ENCODE data around the gene MAST4. TPM values are rescaled to one million over a fixed set of nuclear protein-coding genes. Genes with fewer than 3 reads are reported as not detected.

MAST4 gene
- total RNA-seq, 1 experiment from 2014 or later: 10.9 TPM

DNA sequence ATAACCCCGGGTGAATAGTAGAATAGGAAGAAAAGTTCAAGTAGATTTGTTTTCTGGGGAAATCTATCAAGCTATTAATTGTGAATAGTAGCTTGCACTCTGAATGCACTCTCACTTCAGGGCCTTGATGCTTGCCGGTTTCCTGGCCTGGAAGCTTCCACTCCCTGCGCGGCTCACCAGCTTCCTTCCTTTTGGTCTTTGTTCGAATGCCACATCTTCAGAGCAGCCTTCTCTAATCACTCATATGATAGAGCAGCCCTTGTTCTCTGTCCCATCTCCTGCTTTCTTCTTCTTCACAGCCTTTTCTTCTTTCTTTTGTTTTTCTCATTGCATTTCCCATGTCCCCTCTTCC, 146.7 kb downstream of the MAST4 start:
- DNase-seq: no peak
- no peaks in the 10 kb centered on the region for H3K36me3 Mint-ChIP-seq (ENCODE audit: insufficient read depth, unreplicated experiment)
- peaks cover 91% of the 10 kb centered on the region for H3K27me3 Mint-ChIP-seq (ENCODE audit: unreplicated experiment)
- intact Hi-C loops (cut with micrococcal nuclease; ENCODE audit: unreplicated experiment): loop anchor here (5.0 kb wide), 1 partner anchor 436 kb away; no protein-coding TSS in a partner anchor
- peaks cover 13% of the 10 kb centered on the region for H3K4me1 Mint-ChIP-seq (ENCODE audit: low read depth, unreplicated experiment)
- TF ChIP-seq, protein P1, sequence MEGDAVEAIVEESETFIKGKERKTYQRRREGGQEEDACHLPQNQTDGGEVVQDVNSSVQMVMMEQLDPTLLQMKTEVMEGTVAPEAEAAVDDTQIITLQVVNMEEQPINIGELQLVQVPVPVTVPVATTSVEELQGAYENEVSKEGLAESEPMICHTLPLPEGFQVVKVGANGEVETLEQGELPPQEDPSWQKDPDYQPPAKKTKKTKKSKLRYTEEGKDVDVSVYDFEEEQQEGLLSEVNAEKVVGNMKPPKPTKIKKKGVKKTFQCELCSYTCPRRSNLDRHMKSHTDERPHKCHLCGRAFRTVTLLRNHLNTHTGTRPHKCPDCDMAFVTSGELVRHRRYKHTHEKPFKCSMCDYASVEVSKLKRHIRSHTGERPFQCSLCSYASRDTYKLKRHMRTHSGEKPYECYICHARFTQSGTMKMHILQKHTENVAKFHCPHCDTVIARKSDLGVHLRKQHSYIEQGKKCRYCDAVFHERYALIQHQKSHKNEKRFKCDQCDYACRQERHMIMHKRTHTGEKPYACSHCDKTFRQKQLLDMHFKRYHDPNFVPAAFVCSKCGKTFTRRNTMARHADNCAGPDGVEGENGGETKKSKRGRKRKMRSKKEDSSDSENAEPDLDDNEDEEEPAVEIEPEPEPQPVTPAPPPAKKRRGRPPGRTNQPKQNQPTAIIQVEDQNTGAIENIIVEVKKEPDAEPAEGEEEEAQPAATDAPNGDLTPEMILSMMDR (IDR thresholded peaks at IDR 0.05; ENCODE audit: unreplicated experiment): no peak
- BruUV-seq (replicated peaks): no TSS peak
- H3K4me3 Mint-ChIP-seq (ENCODE audit: low read depth, unreplicated experiment): no peak overlapping the region
- CTCF ChIA-PET: interaction anchor here (1.2 to 2.9 kb wide), 3 partner anchors 14 to 436 kb away, joined by 4 to 9 read pairs (median 7); no protein-coding TSS in a partner anchor
- no peaks in the 10 kb centered on the region for H3K9me3 Mint-ChIP-seq (ENCODE audit: low read depth, unreplicated experiment)
- no peak overlapping the region for H3K27ac Mint-ChIP-seq (ENCODE audit: unreplicated experiment)

DNA sequence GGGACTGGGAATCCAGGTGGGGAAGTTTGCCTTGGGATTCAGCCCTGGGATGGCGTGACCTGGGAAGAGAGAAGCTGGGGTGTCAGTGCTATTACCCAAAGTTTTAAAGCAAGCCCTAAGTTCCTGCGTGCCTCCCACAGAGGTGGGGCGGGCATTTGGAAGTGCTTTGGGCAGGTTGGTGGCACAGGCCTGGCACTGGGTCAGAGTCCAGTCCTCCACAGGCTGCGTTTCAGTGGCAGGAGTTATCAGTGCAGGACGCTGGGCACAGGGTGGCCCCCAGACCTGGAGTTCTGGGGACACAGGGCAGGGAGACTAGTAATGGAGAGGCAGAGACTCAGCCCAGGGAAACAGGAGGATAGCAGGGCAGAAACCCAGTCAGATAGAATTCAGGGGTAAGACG, 147.2 kb downstream of the MAST4 start:
- Mint-ChIP-seq H3K4me3 (ENCODE audit: low read depth, unreplicated experiment) (no peak overlapping the region), H3K27me3 (ENCODE audit: unreplicated experiment) (peaks cover 91% of the 10 kb centered on the region)

DNA sequence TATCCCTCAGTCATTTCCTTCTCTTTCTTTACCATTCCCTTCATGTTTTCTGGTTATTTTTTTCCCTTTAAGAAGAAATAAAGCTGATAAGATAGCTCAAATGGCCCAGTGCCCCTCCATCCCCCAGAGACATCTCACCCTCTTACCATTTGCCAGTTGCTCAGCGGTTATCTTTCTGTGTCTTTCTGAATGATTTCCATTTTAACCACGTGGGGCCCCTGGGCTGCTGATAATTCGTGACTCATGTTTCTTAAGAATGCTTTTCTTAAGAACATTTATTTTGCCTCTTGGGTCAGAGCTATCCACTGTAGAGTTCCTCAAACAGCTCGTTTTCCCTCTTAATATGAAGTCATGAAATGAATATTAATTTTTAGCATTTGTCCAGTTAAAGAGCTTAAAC, 147.8 kb downstream of the MAST4 start:
- Mint-ChIP-seq H3K9me3 (ENCODE audit: low read depth, unreplicated experiment) (no peaks in the 10 kb centered on the region), H3K27me3 (ENCODE audit: unreplicated experiment) (peaks cover 91% of the 10 kb centered on the region), H3K4me3 (ENCODE audit: low read depth, unreplicated experiment) (no peak overlapping the region), H3K4me1 (ENCODE audit: low read depth, unreplicated experiment) (peaks cover 13% of the 10 kb centered on the region), H3K36me3 (ENCODE audit: insufficient read depth, unreplicated experiment) (no peaks in the 10 kb centered on the region), H3K27ac (ENCODE audit: unreplicated experiment) (no peak overlapping the region)
- CTCF ChIA-PET: no interaction called here
- TF ChIP-seq, protein P1 (IDR thresholded peaks at IDR 0.05; ENCODE audit: unreplicated experiment): no peak
- no peak for DNase-seq
- intact Hi-C loops (cut with micrococcal nuclease; ENCODE audit: unreplicated experiment): loop anchor here (5.0 kb wide), 1 partner anchor 437 kb away; no protein-coding TSS in a partner anchor
- BruUV-seq (replicated peaks): no TSS peak

More for the DNA sequence above, 147.2 kb downstream of the MAST4 start:
- Mint-ChIP-seq H3K9me3 (ENCODE audit: low read depth, unreplicated experiment) (no peaks in the 10 kb centered on the region), H3K36me3 (ENCODE audit: insufficient read depth, unreplicated experiment) (no peaks in the 10 kb centered on the region), H3K4me1 (ENCODE audit: low read depth, unreplicated experiment) (peaks cover 13% of the 10 kb centered on the region), H3K27ac (ENCODE audit: unreplicated experiment) (no peak overlapping the region)
- CTCF ChIA-PET: interaction anchor here (2.9 kb wide), 1 partner anchor 14 kb away, joined by 9 read pairs; no protein-coding TSS in a partner anchor
- TF ChIP-seq, protein P1 (IDR thresholded peaks at IDR 0.05; ENCODE audit: unreplicated experiment): no peak
- intact Hi-C loops (cut with micrococcal nuclease; ENCODE audit: unreplicated experiment): loop anchor here (5.0 kb wide), 1 partner anchor 436 kb away; no protein-coding TSS in a partner anchor
- BruUV-seq (replicated peaks): no TSS peak
- no peak for DNase-seq

DNA sequence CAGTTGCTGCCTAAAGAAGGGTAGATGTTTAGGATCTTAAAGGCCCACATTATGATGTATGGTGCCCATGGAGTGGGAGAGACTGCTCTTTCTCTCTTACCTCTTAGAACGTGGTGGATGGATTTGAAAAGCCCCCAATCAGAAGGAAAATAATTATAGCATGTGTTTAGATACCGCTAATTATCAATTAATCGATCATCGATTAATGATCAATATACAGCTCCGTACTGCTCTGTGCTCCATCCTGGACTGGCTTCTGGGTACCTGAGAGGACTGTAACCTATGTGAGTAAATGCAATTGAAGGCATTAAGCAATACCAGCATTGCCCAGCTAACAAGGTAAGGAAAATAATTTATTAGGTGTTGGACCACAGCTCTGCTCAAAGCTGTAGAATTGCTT, 149.1 kb downstream of the MAST4 start:
- TF ChIP-seq, protein P1 (IDR thresholded peaks at IDR 0.05; ENCODE audit: unreplicated experiment): no peak
- H3K4me3 Mint-ChIP-seq (ENCODE audit: low read depth, unreplicated experiment): no peak overlapping the region
- no peaks in the 10 kb centered on the region for H3K9me3 Mint-ChIP-seq (ENCODE audit: low read depth, unreplicated experiment)
- BruUV-seq (replicated peaks): no TSS peak
- CTCF ChIA-PET: interaction anchor here (0.6 kb wide), 1 partner anchor 608 kb away, joined by 3 read pairs; no protein-coding TSS in a partner anchor
- no peaks in the 10 kb centered on the region for H3K36me3 Mint-ChIP-seq (ENCODE audit: insufficient read depth, unreplicated experiment)
- intact Hi-C loops (cut with micrococcal nuclease; ENCODE audit: unreplicated experiment): no loop called here
- no peak overlapping the region for H3K27ac Mint-ChIP-seq (ENCODE audit: unreplicated experiment)
- H3K27me3 Mint-ChIP-seq (ENCODE audit: unreplicated experiment): peaks cover 78% of the 10 kb centered on the region
- DNase-seq: no peak
- H3K4me1 Mint-ChIP-seq (ENCODE audit: low read depth, unreplicated experiment): peaks cover 13% of the 10 kb centered on the region
